Brain pericyte (primary cell): ENCODE measurements around the gene FUT6.
"Not testable (repeated sequence)": the region's sequence is repeated elsewhere in the genome, so short reads cannot be mapped to it uniquely, and the experiment has no call there.

Experiments
- DNase-seq: peaks from one replicate; pipeline ENCODE4 v3.0.0-alpha.2; 2012; ENCODE audit warnings: low read depth, low spot score

The FUT6 gene

DNA sequence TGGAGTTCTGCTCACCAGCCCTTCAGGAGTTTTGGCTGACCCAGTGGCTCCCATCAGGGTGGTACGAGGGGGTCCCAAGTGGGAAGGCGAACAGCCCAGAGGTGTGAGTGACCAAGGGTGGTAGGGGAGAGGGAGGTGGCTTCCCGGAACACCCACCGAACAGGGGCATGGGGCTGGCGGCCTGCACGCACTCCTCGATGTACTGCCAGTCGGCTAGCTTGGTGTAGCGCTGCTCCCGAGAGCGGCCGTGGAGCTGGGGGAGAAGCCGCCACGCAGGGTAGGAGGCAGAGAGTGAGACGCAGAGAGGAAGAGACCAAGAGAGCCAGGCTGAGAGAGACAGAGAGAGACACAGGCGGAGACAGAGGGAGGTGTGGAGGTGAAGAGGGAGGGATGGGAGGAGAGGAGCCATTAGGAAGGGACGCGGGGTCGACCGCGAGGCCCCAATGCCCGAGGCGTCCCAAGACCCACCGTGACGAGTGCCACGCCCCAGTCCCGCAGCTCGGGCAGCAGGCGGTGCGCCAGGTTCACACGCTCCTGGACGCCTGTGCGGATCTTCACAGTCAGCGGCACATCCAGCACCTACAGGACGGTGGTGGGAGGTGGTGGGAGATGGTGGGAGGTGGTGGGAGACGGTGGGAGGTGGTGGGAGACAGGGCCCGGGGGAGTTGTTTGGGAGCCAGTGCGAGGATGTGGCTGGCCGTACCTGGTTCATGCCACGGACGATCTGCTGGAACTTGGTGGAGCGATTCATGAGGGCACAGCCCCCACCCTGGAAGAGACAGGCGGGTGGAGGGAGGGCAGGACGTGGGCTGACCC is 52.7 kb downstream of the FUT6 start:
- no peak for DNase-seq

DNA sequence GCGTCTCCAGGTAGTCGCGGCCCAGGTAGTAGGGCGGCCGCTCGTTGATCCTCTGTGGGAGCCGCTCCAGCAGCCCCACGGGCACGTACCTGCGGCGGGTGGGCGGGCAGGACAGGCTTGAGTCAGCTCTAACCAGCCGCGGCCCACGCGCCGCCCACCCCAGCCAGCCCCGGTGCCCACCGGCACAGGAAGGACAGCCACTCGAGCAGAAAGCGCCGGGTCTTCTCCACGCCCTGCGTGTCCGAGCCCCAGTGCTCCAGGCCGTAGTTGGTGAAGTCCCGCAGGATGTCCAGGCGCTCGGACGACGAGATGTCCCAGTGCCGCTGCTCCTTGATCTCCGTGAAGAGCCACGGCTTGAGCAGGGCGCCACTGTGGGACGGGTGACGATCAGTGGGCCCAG is 54.1 kb downstream of the FUT6 start:
- no peak for DNase-seq

DNA sequence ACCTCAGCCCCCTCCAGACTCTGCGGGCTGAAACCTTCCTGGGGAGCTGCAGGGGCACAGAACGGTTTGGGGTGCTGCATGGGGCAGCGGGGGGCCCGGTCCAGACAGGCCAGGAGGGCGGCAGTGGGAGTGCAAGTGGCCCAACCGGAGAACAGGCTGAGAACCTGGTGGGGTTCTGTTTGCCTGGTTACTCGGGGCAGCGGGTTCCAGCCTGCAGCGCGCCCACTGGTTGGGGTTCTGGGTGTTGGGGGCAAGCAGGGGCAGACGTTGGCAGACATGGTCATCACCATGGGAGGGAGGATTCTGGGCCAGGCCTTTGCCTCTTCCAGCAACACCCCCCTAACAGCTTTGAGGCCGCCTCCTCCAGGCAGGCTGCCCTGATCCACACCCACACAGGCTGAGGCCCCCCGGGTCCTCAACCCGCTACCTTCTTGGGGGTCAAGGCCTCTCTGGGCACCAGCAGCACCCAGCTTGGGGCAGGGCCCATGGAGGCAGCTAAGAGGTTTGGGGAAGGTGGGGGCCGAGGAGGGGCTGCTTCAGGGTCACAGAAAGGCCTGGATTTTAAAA is 54.8 kb downstream of the FUT6 start, which contains the start of gene PRR22:
PRR22 (minus strand) TSS at position 166 of the 567 bp plus-strand sequence; CDS start at position 80, 86 bp downstream.
- DNase-seq, result no peak

DNA sequence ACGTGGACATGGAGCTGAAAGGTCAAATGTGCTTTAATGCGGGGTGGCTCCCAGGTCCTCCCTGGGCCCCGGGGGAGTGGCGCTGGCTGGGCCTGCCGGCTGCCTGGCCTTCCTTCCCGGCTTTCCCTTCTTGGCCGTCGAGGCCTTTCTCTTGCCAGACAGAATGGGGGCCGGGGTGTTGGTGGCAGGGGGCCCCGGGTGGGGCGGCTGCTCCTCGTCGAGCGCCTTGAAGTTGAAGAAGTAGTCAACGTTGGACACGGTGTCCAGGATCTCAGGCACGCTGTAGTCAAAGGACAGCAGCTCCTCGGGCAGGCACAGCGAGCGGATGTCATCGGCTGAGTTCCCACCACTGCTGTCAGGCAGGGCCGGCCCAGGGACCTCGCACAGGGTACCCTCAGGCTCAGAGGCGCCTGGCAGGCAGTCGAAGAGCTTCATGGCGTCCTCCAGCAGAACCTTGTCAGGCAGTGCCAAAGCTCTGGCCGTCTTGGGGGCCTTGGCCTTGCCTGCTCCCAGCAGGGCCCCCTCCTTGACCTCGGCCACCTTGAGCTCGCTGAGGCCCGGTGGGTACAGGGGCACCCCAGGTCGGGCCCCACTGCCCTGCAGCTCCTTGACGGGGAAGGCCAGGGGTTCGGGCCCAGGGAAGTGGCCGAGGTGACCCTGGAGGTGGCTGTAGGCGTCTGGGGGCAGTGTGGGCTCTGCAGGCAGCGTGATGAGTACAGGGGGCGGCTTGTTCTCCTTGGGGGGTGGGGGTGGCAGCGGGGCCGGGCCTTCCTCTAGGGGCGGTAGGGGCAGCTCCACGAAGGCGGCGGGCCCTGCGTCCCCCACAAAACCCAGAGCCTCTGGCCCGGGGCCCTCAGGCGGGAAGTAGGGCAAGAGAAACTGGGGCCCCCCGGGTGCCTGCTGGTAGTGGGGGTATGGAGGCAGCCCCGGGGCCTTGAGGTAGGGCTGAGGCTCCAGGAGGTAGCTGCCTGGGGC is 56.3 kb downstream of the FUT6 start:
- no peak for DNase-seq

DNA sequence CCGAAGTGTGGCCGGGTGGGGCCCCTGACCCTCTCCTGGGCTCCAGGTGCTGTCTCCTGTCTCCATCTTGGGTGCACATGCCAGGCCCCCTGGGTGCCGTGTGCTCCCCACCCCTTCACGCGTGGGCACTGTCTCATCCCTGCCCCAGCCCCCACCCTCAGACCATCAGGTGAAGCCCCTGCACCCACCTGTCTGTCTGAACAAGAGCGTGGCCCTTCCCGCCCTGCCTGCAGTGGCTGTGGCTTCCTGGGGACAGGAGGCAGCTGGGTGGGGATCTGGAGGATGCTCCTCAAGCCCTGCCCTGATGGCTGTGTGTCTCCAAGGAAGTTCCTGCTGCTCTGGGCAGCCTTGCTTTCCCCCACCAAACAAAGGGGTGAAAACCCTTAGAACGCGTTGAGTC is 57.2 kb downstream of the FUT6 start:
- DNase-seq, result no peak

DNA sequence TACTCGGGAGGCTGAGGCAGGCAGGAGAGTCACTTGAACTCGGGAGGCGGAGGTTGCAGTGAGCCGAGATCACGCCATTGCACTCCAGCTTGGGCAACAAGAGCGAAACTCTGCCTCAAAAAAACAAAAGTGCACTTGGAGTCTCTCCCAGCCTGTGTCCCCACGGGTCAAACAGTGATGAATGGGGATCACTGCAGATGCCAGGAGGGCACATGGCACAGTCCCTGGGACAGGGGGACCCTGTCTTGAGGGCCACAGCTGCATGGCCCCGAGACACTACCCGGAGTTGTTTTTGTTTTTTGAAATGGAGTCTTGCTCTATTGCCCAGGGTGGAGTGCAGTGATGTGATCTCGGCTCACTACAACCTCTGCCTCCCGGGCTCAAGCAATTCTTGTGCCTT is 58.6 kb downstream of the FUT6 start:
- DNase-seq, result not testable (repeated sequence)
